Skeletal muscle tissue (tissue), 4 donors: Measurements from ENCODE around the gene ADCYAP1. TPM values are rescaled to one million over a fixed set of nuclear protein-coding genes. Genes with fewer than 3 reads are reported as not detected.

ENCODE experiments used
- H3K27ac ChIP-seq: one replicate; pipeline ENCODE4 v1.7.0; 2013; ENCODE audit warnings: mild to moderate bottlenecking, low read depth, low read length, inconsistent platforms
- H3K27me3 ChIP-seq, 3 donors: one replicate each; pipeline ENCODE4 v1.7.0; 2013; ENCODE audit warnings: low read length in 3 of 3; ENCODE audit not compliant: control insufficient read depth in 3 of 3, insufficient read depth in 3 of 3
- H3K36me3 ChIP-seq, 3 donors: one replicate each; pipeline ENCODE4 v1.7.0; 2013; ENCODE audit warnings: low read length in 3 of 3; ENCODE audit not compliant: control insufficient read depth in 3 of 3, insufficient read depth in 3 of 3
- H3K4me1 ChIP-seq, 3 donors: one replicate each; pipeline ENCODE4 v1.7.0; 2013; ENCODE audit warnings: low read length in 3 of 3, mild to moderate bottlenecking in 3 of 3; ENCODE audit not compliant: control insufficient read depth in 3 of 3, insufficient read depth in 3 of 3
- H3K4me3 ChIP-seq, 3 donors: one replicate each; pipeline ENCODE4 v1.7.0; 2013; ENCODE audit warnings: low read length in 3 of 3
- H3K9ac ChIP-seq, 3 donors: one replicate each; pipeline ENCODE4 v1.7.0; 2013; ENCODE audit warnings: low read length in 3 of 3, mild to moderate bottlenecking in 3 of 3, moderate library complexity in 2 of 3, low read depth in 1 of 3
- H3K9me3 ChIP-seq, 3 donors: one replicate each; pipeline ENCODE4 v1.7.0; 2013; ENCODE audit warnings: low read length in 3 of 3; ENCODE audit not compliant: control insufficient read depth in 3 of 3
- total RNA-seq: library from RNA; depleted of rRNA; stranded (reverse); fragments of >200 nt; gene quantifications from one replicate; pipeline ENCODE4 v1.2.3, GENCODE V29; 2014
- donor health status: Osteomylitis.

The ADCYAP1 gene
- total RNA-seq, 1 donor from 2014 or later = under 0.01 TPM

GRCh38 chr18:955384-956066 is 50.9 kb downstream of the ADCYAP1 start:
- Histone ChIP-seq H3K36me3 (no peaks in the 10 kb centered on the region), H3K27me3 (no peaks in the 10 kb centered on the region), H3K27ac (no peak overlapping the region), H3K4me1 (no peaks in the 10 kb centered on the region), H3K9me3 (no peaks in the 10 kb centered on the region), H3K4me3 (no peak overlapping the region), H3K9ac (no peak overlapping the region)

GRCh38 chr18:957829-958228 is 53.2 kb downstream of the ADCYAP1 start:
- no peaks in the 10 kb centered on the region for H3K36me3 ChIP-seq
- no peak overlapping the region for H3K9ac ChIP-seq
- no peaks in the 10 kb centered on the region for H3K27me3 ChIP-seq
- H3K27ac ChIP-seq = no peak overlapping the region
- no peak overlapping the region for H3K4me3 ChIP-seq
- H3K4me1 ChIP-seq = no peaks in the 10 kb centered on the region
- H3K9me3 ChIP-seq = no peaks in the 10 kb centered on the region

- H3K9me3 ChIP-seq = no peaks in the 10 kb centered on the region
- no peaks in the 10 kb centered on the region for H3K27me3 ChIP-seq
- H3K9ac ChIP-seq = no peak overlapping the region
- no peaks in the 10 kb centered on the region for H3K4me1 ChIP-seq
- H3K4me3 ChIP-seq = no peak overlapping the region
- H3K36me3 ChIP-seq = no peaks in the 10 kb centered on the region
- no peak overlapping the region for H3K27ac ChIP-seq
Observed at GRCh38 chr18:959854-960253, 55.2 kb downstream of the ADCYAP1 start.

Other genes starting within 250 kb of the ADCYAP1 start
- 15.7 TPM for gene TYMS, start 247.2 kb upstream of the ADCYAP1 start, total RNA-seq
- 14.1 TPM for gene ENOSF1, start 192.2 kb upstream of the ADCYAP1 start, total RNA-seq
- gene YES1, start 92.6 kb upstream of the ADCYAP1 start, total RNA-seq = 40.7 TPM